ENCODE data around the gene CLASP1. TPM values are rescaled to one million over a fixed set of nuclear protein-coding genes. Genes with fewer than 3 reads are reported as not detected.
"Not testable (repeated sequence)": the region's sequence is repeated elsewhere in the genome, so short reads cannot be mapped to it uniquely, and the experiment has no call there.

CLASP1 gene
- polyA plus RNA-seq, 1 experiment = 12.8 TPM

DNA sequence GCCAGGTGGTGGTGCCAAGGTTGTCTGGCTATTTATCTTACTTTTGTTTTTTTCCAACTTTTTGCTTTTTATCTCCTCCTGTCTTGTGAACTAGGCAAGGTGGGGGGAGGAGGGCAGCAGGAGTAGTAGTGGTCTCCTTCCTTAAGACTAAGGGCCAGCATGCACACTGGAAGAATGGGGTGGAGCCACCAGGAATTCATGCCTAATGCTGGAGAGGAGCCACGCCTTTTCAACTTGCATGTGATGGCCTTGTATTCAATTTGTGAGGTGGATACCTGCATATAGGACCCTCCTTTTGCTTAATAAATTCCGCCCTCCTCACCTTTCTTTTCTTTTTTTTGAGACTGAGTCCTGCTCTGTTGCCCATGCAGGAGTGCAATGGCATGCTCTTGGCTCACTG lies 37.6 kb upstream of the CLASP1 start:
- CTCF ChIA-PET = no interaction called here

DNA sequence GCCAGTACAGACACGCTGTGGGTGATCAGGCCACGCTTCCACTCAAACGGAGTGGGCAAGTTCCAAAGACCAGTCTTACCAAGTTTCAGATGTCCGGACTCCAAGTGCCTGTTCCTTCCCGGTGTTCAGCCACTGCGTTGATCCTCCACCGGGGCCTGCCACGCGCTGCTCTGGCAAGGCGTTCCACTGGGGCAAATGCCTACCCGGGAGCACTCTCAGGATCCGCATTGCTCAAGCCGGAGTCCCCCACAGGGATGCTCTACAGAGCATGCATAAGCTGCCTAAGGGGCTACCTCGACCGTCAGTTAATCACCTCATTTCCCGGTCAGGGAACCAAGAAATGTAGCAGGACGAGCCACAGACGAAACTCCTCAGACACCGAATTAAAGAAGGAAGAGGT lies 37.0 kb upstream of the CLASP1 start:
- Histone ChIP-seq H3K4me3 (ENCODE audit: low read depth, low read length) (no peak overlapping the region), H3K27me3 (ENCODE audit: control insufficient read depth, insufficient read depth, low read length) (peaks cover 6% of the 10 kb centered on the region), H3K9me3 (ENCODE audit: control insufficient read depth, insufficient read depth, low read length) (peaks cover 20% of the 10 kb centered on the region), H3K27ac (ENCODE audit: low read depth, low read length) (no peak overlapping the region)
- TF ChIP-seq, protein P1, sequence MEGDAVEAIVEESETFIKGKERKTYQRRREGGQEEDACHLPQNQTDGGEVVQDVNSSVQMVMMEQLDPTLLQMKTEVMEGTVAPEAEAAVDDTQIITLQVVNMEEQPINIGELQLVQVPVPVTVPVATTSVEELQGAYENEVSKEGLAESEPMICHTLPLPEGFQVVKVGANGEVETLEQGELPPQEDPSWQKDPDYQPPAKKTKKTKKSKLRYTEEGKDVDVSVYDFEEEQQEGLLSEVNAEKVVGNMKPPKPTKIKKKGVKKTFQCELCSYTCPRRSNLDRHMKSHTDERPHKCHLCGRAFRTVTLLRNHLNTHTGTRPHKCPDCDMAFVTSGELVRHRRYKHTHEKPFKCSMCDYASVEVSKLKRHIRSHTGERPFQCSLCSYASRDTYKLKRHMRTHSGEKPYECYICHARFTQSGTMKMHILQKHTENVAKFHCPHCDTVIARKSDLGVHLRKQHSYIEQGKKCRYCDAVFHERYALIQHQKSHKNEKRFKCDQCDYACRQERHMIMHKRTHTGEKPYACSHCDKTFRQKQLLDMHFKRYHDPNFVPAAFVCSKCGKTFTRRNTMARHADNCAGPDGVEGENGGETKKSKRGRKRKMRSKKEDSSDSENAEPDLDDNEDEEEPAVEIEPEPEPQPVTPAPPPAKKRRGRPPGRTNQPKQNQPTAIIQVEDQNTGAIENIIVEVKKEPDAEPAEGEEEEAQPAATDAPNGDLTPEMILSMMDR (IDR thresholded peaks at IDR 0.05; ENCODE audit: low read depth, low read length) = no peak
- no peak for DNase-seq (ENCODE audit: low read depth, low spot score)
- ChIA-PET CTCF (no interaction called here), POLR2A (no interaction called here)

More for the DNA sequence above, 37.6 kb upstream of the CLASP1 start:
- Histone ChIP-seq H3K27ac (ENCODE audit: low read depth, low read length) (no peak overlapping the region), H3K9me3 (ENCODE audit: control insufficient read depth, insufficient read depth, low read length) (peaks cover 20% of the 10 kb centered on the region), H3K27me3 (ENCODE audit: control insufficient read depth, insufficient read depth, low read length) (peaks cover 2% of the 10 kb centered on the region), H3K4me3 (ENCODE audit: low read depth, low read length) (no peak overlapping the region)
- TF ChIP-seq, protein P1 (IDR thresholded peaks at IDR 0.05; ENCODE audit: low read depth, low read length) = no peak
- POLR2A ChIA-PET = no interaction called here
- DNase-seq (ENCODE audit: low read depth, low spot score) = no peak

DNA sequence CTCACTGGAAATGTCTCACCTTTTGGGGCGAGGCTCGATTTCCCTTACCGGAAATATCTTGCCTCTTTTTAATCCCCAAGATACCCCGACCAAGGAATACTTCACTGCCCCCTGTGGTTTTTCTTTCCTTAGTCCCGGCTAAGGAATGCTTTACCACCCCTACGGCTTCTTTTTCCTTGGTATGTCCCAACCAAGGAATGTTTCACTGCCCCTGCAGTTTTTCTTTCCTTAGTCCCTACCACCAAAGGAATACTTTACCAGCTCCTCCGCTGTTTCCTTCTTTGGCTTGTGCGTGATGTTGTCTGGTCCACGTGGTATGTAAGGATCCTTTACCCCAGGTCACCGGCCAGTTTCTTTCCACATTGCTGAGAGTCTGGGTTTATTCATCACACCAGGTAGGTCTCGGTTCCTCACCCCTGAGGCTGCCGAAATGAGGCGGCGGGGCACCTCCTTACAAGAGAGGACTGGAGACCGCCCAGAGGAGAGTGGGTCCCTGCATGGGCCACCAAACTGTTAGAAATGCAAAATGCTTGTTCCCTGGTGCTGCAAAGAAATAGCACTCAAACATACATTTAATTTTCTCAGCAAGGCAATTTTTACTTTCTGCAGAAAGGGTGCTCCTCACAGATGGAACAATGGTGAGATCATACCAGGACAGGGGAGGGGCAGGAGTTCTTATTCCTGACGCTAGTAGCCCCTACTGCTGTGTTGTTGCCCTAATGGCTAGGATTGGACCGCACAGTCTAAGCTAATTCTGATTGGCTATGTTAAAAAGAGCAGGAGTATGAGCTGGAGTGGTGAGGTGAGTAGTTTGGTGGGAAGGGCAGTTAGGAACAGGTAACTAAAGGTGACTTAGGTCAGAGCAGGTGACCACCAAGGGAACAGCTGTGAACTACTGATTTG lies 33.4 kb upstream of the CLASP1 start:
- Histone ChIP-seq H3K9me3 (ENCODE audit: control insufficient read depth, insufficient read depth, low read length) (peaks cover 20% of the 10 kb centered on the region), H3K27me3 (ENCODE audit: control insufficient read depth, insufficient read depth, low read length) (peaks cover 6% of the 10 kb centered on the region), H3K4me3 (ENCODE audit: low read depth, low read length) (no peak overlapping the region), H3K27ac (ENCODE audit: low read depth, low read length) (no peak overlapping the region)
- TF ChIP-seq, protein P1 (IDR thresholded peaks at IDR 0.05; ENCODE audit: low read depth, low read length) = no peak
- no peak for DNase-seq (ENCODE audit: low read depth, low spot score)
- CTCF ChIA-PET = no interaction called here
- POLR2A ChIA-PET = no interaction called here

DNA sequence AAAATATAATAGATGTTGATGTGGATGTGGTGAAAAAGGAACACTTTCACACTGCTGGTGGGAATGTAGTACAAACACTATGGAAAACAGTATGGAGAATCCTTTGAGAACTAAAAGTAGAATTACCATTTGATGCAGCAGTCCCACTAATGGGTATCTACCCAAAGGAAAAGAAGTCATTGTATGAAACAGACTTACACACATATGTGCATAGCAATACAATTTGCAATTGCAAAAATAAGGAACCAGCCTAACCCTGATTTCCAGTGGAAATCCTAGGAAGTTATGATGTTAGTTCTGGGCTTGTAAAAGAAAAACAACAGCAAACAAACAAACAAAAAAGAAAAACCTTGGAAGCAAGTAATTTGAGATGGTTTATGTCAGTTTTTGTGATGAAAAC lies 28.6 kb upstream of the CLASP1 start:
- no peak for DNase-seq (ENCODE audit: low read depth, low spot score)
- CTCF ChIA-PET = interaction anchor here (2.3 kb wide), 1 partner anchor 11 kb away, joined by 7 read pairs; no protein-coding TSS in a partner anchor
- TF ChIP-seq, protein P1 (IDR thresholded peaks at IDR 0.05; ENCODE audit: low read depth, low read length) = no peak
- Histone ChIP-seq H3K27ac (ENCODE audit: low read depth, low read length) (no peak overlapping the region), H3K9me3 (ENCODE audit: control insufficient read depth, insufficient read depth, low read length) (peaks cover 12% of the 10 kb centered on the region), H3K27me3 (ENCODE audit: control insufficient read depth, insufficient read depth, low read length) (peaks cover 10% of the 10 kb centered on the region), H3K4me3 (ENCODE audit: low read depth, low read length) (no peak overlapping the region)
- POLR2A ChIA-PET = no interaction called here

DNA sequence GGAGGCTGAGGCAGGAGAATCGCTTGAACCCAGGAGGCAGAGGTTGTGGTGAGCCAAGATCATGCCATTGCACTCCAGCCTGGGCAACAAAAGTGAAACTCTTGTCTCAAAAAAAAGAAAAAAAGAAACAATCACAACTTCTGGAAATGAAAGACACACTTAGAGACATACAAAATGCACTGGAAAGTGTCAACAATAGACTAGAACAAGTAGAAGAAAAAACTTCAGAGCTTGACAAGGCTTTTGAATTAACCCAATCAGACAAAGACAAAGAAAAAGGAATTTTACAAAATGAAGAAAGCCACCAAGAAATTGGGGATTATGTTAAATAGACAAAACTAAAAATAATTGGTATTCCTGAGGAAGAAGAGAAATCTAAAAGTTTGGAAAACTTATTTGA lies 22.4 kb upstream of the CLASP1 start:
- DNase-seq (ENCODE audit: low read depth, low spot score); H3K27ac ChIP-seq (ENCODE audit: low read depth, low read length); POLR2A ChIA-PET; CTCF ChIA-PET; H3K4me3 ChIP-seq (ENCODE audit: low read depth, low read length); H3K27me3 ChIP-seq (ENCODE audit: control insufficient read depth, insufficient read depth, low read length): not testable (repeated sequence)
- peaks cover 16% of the 10 kb centered on the region for H3K9me3 ChIP-seq (ENCODE audit: control insufficient read depth, insufficient read depth, low read length)
